GM18907 (cell line): ENCODE results near the gene ACTMAP.

Source experiments
- ATAC-seq: cut with Tn5 transposase; IDR thresholded peaks from one replicate; pipeline ENCODE4 v1.9.1; 2021; ENCODE audit warnings: mild to moderate bottlenecking, moderate library complexity; ENCODE audit not compliant: unreplicated experiment

The ACTMAP gene

DNA sequence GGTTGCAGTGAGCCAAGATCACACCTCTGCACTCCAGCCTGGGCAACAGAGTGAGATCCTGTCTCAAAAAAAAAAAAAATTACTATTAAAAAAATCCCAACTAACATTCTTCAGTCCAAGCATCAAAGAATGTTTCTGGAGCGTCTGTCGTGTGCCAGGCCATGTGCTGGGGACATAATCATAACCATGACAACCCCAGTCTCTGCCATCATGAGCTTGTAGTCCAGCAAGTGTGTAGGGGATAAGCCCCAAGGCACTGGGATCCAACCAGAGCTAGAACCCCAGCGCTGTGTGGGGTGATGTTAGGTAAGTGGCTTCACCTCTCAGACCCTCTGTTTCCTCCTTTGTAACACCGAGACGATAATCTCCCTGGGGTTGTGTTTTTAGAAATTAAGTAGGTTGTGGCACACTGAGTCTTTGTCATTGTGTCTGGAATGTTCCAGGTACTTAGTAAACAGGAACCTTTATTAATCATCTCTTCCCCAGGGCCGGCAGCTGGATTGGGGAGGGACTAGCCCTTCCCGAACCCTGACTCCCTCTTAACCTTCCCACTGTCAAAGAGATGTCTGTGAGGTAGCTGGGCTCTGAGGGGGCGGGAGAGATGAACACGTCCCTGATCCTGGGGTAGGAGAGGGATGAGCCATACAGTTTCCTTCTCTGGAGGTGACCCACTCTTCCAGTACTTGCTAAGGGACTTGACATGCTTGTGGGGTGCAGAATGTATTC, 28.2 kb downstream of the ACTMAP start:
- ATAC-seq = no peak

DNA sequence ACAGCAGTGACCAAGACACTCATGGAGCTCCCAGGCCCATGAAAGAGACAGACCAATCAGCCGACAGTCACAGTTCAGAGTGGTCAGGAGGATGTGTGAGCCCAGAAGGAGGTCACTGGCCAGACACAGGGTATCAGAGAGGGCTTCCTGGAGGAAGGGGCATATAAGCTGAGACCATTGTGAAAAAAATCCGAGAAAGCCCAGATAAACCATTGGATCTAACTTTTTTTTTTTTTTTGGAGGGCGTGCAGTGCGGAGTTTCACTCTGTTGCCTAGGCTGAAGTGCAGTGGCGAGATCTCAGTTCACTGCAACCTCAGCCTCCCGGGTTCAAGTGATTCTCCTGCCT, 29.2 kb downstream of the ACTMAP start:
- ATAC-seq = no peak

DNA sequence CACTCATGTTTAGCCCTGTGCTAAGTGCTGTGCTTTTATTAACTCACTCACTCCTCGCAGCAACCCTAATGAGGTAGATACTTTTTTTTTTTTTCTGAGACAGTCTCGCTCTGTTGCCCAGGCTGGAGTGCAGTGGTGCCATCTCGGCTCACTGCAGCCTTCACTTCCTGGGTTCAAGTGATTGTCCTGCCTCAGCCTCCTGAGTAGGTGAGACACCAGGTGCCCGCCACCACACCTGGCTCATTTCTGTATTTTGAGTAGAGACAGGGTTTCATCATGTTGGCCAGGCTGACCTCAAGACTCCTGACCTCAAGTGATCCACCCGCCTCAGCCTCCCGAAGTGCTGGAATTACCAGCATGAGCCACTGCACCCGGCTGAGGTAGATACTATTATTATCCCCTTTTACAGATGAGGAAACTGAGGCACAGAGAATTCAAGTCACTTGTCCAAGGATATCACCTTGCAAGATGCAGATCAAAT, 30.8 kb downstream of the ACTMAP start:
- no peak for ATAC-seq

DNA sequence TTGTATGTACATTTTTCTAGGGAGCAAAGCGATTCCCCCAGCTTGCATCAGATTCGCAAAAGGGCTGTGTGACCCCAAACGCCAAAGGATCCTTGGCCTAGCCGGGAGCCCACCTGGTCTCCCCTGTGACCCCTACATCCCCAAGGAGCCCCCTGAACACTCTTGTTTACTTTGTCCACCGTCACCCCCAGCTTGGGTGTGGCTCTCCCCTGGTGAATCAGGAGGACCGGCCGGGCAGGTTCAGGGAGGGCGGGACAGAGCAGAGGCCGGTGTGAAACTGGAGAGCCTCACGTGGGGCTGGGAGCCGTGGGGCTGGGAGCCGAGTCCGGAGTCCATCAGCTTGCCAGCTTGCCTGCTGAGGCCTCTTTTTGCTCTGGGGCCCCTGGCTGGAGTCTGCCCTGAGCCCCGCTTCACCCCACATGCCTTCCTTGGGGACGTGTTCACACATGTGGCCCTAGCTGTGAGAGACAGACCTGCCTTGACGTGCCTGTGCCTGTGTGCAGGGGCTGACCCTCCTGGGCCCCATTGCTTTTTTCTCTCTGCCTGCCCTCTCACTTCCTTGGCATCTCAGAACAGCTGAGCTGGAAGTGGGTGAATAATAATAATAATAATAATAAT, 31.4 kb downstream of the ACTMAP start:
- no peak for ATAC-seq

DNA sequence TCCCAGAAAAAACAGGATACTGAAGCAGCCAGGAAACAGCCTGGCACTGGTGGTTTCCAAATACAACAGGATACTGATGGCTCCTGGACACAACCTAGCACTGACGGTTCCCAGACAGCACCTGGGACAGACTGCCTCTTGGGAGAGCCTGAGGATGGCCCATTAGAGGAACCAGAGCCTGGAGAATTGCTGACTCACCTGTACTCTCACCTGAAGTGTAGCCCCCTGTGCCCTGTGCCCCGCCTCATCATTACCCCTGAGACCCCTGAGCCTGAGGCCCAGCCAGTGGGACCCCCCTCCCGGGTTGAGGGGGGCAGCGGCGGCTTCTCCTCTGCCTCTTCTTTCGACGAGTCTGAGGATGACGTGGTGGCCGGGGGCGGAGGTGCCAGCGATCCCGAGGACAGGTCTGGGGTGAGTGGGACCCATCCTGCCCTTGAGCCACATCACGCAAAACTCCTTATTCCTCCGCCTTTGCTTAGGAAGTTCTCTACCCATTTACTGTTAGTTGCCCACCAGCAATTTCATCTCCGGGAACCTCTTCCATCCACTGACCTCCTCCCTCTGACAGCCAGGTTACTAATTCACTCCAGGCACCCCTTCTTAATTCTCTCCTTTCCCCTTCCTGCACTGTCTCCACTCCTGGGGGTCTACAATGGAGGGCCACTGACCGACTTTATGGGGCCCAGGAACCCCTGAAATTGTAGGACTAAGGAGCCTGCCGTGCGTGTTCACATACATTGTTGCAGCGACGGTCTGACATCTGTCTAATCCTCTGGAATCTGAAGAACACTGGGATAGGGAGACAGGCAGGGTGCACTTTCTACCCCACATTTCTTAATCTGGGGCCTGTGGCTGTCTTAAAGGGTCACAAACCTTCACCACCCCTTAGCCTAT, 32.1 kb downstream of the ACTMAP start:
- ATAC-seq = no peak

DNA sequence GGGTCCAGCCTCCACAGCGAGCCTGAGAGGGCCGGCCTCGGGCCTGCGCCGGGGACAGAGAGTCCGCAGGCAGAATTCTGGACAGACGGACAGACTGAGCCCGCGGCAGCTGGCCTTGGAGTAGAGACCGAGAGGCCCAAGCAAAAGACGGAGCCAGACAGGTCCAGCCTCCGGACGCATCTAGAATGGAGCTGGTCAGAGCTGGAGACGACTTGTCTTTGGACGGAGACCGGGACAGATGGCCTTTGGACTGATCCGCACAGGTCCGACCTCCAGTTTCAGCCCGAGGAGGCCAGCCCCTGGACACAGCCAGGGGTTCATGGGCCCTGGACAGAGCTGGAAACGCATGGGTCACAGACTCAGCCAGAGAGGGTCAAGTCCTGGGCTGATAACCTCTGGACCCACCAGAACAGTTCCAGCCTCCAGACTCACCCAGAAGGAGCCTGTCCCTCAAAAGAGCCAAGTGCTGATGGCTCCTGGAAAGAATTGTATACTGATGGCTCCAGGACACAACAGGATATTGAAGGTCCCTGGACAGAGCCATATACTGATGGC, 32.9 kb downstream of the ACTMAP start:
- ATAC-seq = peak; percentile 6

DNA sequence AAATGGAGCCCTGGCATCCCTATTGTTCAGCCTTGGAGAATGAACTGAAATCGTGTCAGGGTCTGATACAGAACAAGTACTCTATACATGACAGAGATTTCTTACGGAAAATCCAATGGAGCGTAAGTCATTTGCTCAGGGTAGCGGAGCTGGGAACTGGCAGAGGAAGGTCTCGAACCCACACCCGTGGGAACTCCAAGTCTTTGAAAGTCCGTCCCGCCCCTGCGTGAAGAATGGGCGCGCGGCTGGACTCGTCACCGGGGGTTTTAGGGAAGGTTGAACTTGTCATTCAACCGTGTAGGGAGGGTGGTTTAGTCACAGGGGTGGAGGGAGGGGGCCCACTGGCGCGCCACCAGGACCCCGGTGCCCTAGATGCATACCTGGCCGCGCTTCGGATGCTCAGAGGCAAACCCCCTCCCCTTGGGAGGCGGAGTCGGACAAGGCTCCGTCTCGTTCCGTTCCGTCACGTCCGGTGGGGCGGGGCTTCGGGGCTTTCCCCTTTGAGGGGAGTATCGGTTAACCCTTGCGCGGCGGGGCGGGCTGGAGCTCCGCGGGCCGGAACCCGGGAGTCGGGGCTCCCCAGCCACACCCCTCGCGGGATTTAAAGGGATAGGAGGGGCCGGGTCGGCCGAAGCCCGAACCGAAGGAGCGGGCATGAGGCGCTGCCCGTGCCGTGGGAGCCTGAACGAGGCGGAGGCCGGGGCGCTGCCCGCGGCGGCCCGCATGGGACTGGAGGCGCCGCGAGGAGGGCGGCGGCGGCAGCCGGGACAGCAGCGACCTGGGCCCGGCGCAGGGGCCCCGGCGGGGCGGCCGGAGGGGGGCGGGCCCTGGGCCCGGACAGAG, 33.6 kb downstream of the ACTMAP start, which contains the start of the genes COQ8B and ITPKC:
Gene COQ8B, minus strand, starts transcription at position 405 of the 843 bp plus-strand sequence. CDS start 2,254 bp downstream, outside the sequence.
Gene ITPKC, plus strand, starts transcription at position 631 of the 843 bp plus-strand sequence. Its CDS starts 24 bp downstream, at position 655.
- peak; percentile 71 for ATAC-seq

DNA sequence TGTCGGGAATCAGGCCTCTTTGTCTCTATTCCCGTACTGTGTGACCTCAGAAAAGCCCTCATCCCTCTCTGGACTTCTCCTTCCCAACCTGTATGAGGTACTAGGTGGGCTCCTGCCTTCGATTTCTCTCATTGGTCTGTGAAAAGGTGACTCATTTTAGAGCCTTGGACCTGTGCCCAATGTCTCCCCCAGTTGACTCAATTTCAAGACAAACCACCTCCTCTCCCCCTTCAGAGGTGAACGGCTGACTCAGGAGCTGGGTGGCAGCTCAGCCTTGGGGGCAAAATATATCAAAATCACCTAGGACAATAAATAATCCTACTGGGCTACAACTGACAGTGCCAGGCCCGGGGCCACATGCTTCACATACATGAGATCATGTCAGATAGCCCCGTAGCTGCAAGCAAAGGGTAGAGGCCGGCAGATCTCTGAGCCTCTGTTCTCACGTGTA, 34.2 kb downstream of the ACTMAP start:
- ATAC-seq = no peak

DNA sequence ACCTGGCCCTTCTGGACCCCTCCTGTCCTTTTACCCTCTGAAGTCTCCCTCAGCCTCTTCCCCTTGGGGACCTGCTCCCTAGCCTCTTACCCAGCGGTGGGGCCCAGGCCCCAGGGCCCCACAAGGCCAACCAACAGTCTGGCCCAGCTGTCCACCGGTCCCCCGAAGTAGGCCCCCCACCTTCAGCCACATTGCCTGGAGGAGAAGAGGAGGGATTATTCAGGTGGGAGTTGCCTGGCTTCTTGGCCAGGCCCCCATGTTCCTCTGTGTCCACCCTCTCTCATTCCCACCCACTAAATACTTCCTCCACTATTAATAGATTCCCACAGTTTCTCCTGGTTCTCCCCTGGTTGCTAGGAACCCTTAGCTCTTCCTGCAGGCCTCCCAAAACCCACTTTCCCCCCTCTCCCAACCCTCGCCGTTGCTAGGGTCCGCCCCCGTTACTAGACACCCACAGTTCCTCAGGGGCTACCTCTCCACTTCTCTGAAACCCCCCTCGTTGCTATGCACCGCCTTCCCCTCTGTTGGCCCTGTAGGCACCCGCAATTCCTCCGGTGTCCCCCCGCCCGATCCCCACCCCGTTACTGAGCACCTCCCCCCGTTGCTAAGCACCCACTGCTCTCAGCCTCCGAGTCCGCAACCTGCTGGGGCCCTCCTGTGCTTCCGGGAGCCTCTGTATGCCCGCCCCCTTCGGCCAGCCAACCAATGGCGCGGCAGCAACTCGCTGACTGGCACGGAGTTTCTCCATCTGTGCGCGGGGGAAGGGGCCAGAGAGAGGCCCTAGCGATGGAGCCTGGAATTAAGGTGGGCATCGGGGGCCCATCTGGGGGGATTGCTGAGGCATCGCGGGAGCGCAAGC, 35.6 kb downstream of the ACTMAP start:
- peak; percentile 53 for ATAC-seq

DNA sequence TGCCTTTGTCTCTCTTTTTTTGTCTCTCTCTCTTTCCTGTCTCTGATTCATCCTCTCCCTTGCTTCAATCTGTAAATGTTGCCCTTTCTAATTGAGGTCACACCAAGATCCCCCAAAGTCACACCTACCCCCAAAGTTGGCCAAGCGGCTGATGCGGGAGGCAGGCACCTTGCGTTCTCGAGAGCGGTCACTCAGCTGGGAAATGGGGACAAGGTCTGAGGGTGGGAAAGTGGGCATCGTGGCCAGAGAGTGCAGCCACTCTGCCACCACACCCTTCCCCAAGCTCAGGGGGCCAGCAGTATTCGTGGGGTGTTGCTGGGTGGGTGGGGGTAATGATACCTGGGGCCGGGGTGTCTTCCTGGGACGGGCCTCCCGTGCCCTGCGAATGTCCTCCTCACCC, 36.3 kb downstream of the ACTMAP start:
- no peak for ATAC-seq

DNA sequence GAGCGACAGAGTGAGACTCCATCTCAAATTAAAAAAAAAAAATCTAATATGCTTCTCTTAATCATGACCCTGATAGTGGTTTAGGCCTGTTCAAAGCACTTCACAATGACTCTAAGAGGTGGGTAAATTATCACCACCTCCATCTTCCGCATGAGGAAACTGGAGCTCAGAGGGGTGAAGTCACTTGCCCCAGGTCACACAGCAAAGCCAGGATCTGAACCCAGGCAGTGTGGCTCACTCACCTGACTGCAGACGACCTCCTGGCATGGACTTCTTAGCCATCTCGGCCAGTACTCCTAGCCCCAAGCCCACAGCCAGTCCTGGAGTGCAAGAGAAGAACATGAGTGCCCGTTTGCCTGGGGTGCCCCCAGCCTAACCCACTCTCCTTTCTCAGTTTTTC, 40.5 kb downstream of the ACTMAP start:
- no peak for ATAC-seq

DNA sequence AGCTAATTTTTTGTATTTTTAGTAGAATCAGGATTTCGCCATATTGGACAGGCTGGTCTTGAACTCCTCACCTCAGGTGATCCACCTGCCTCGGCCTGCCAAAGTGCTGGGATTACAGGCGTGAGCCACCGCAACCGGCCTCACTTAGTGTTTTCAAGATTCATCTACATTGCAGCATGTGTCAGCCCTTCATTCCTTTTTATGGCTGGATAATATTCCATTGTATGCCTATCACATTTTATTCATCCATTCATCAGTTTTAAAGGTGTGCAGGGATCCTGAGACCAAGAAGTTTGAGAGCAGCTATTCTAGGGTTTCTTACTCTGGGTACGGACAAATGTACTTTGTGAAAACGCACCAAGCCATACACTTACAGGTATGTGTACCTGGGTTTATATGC, 42.7 kb downstream of the ACTMAP start:
- no peak for ATAC-seq

DNA sequence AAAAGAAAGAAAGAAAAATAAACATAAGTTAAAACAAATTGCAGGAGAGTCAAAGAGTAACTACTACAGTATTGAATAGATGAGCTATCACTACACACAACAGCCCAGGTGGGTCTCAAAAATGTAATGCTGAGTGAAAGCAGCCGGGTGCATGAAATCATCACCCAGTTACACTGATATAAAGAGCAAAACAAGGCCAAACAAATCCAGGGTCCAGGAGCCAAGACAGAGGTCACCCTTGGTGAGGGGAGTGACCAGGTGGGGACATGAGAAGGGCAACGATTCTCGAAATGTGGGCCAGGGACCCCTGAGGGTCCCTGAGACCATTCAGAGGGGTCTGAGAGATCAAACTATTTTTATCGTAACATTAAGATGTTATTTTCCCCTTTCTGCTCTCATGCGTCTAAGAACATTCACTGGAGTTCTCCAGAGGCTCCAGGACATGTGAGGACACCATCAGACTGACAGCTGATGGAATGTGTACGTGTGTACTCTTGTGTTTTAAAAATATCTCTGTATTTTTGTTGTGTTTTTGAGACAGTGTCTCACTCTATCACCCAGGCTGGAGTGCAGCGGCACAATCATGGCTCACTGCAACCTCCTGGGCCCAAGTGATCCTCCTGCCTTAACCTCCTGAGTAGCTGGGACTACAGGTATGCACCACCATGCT, 44.2 kb downstream of the ACTMAP start:
- no peak for ATAC-seq

DNA sequence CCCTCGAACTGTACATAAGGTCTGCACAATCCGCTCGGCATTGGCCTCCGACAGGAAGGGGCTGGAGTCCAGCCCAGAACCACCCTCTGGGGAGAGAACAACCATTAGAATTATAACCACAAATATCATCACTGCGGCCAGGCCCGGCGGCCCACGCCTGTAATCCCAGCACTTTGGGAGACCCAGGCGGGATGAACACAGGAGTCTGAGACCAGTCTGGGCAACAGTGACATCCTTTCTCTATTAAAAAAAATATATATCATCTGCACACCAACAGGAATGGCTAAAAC, 45.0 kb downstream of the ACTMAP start:
- ATAC-seq = no peak

DNA sequence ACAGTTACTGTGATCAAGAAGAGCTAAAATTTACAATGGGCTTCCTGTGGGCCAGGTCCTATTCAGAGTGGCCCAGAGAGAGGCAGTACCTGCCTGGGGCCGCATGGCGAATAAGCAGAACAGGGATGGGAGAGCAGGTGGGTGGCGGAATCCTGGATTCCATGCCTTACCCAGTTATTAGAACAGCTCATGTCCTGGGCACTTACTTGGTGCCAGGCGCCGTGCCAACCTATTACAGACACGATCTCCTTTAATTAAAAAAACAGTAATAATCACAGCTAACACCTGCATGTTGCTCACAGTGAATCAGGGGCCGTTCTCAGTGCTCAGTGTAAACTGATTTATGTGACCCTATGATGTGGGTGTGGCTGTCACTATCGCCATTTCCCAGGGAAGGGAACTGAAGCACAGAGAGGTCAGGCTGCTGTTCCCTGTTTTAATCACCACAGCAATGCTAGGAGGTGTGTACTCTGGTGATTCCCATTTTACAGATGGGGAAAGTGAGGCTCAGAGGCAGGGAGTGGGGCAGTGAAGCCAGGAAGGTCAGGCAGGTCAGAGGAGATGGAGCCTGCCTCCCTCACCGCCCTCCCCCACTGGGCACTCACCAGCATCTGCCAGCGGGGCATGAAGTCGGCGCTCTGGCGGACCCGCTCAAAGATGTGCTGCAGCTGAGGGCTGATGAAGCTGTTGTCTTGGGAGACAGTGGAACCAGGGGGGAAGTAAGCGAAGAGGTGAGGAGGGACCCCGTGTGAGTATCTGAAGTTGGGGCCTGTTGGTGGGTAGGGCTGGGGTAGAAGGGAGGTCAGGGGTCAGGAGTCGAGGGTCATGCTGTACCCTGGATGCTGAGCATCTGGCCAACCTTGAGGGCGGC, 45.6 kb downstream of the ACTMAP start:
- ATAC-seq = no peak

DNA sequence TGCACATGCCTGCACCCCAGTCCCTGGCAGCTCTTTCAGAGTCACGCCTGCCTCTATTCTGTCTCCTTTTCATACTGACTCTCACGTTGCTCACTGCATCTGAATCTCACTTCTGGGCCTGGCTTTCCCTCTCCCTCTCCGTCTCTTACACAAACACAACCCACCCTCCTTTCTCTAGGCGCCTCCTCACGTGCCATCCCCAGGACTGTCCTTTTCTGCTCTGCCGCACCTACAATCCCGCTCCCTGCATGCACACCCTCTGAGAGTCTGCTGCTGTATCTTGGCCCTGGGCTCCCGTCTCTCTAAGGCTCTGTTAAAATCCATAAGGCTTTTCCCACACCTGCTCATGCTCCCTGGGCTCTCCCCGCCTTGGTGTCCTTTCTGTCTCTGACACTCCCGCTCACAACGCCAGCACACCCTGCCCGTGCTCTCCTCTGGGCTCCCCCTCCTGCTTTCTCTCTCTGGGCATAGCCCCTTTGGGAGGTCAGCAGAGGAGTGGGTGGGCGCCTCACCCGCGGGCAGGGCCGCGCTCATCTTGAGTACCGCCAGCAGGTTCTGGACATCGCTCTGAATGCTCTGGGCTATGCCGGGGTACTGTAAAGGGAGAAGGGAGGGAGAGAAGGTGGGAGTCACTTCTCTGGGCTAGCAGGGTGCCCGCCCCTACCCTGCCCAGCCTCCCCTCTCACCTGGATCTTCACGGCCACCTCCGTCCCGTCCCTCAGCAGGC, 47.1 kb downstream of the ACTMAP start:
- no peak for ATAC-seq

DNA sequence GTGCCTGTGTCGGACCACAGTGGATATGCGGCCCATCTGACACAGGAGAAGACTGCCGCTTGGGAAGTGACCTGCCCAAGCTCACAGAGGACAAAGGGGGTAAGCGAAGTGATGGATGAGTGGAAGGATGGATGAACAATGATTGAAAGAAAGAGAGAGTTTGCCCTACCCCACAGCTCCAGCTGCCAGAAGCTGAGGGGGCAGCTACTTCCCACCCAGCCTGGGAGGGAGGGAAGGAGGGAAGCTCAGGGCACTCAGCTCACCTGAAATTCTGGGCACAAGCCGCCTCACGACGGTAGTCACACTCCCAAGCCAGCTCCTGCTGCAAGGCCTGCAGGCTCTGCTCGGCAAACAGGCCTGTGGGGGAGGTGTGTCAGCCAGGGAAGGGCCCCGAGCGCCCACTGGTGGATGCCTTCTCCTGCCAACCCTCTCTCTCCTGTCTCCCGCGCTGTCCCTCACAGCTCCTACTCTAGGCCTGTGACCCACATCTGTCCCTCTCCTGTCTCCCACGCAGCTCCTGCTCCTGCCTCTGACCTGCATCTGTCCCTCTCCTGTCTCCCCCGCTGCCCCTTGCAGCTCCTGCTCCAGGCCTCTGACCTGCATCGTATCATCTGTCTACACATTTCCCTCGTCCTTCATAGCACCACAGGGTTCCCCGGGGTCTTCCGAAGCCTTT, 47.8 kb downstream of the ACTMAP start:
- no peak for ATAC-seq
